Measurements from ENCODE around the gene NT5DC3. TPM values are rescaled to one million over a fixed set of nuclear protein-coding genes. Genes with fewer than 3 reads are reported as not detected.

NT5DC3 gene
- 14.2 and 16.4 TPM in 2 replicates for total RNA-seq (2014; rRNA removed; shearing (Covaris generic))

DNA sequence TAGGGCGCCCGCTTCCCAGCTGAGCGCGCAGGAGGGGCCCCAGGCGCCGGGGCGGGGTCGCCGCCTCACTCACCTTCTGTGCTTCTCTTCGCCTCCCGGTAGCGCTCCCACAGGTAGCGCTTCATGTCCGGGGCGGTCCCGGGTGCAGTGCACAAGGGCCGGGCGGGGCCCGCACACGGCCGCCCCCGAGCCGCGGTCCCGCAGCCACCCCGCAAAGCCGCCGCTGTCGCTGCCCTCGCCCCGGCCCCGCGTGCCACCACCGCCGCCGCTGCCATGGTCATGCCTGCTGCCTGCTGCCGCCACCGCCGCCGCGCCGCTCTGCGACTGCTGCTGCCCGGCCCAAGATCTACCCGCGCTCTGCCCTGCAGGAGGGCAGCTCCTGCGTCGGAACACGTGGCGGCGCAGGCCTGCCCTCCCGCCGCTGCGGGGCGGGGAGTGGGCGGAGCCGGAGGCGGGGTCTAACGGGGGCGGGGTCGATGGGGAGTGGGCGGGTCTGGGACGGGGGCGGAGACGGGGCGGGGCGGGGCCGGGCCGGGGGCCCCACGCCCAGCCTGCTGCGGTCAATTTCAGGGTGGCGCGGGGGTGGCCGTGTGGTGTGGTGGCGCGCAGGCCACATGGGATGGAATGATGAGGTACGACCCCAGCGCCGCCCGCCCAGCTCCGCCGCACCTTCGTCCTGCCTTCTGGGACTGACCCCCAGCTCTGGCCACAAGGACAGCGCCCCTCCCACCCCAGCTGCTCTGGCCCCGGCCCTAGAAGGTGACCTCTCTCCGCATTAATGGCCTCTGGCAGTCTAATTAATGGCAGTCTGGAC is at the start of gene NT5DC3:
Gene NT5DC3, minus strand, starts transcription at position 359 of the 814 bp plus-strand sequence. Its CDS starts 78 bp downstream, at position 281.

Other genes starting within 250 kb of the NT5DC3 start
- 647 and 694 TPM in 2 replicates for gene HSP90B1, start 89.2 kb upstream of the NT5DC3 start, total RNA-seq (2014; rRNA removed; shearing (Covaris generic))
- gene TDG, start 124.6 kb upstream of the NT5DC3 start, total RNA-seq (2014; rRNA removed; shearing (Covaris generic)) = 28.2 and 32.9 TPM in 2 replicates
- gene GLT8D2, start 209.0 kb upstream of the NT5DC3 start, total RNA-seq (2014; rRNA removed; shearing (Covaris generic)) = 2.2 and 2.6 TPM in 2 replicates
- gene HCFC2, start 223.3 kb upstream of the NT5DC3 start, total RNA-seq (2014; rRNA removed; shearing (Covaris generic)) = 5.4 and 8.1 TPM in 2 replicates